ENCODE measurements around the gene ARMC2. TPM values are rescaled to one million over a fixed set of nuclear protein-coding genes. Genes with fewer than 3 reads are reported as not detected.
A peak's percentile ranks its signal among the peaks of the same experiment; 100 is the strongest.

Gene ARMC2
- total and polyA plus RNA-seq, 2 of the 8 experiments (the other 6 are each of a cell fraction or from before 2014, with no cell fraction given) = 1.6 to 4.4 TPM

- Histone ChIP-seq H2AK5ac (ENCODE audit: low read depth, low read length) (no peak overlapping the region), H3K79me1 (ENCODE audit: low read depth, low read length) (no peaks in the 10 kb centered on the region), H3K27me3 (replicated peaks in 1 of 4; ENCODE audit: control insufficient read depth in 3 of 4, extremely low read depth in 1 of 4, insufficient read depth in 3 of 4, low read length in 3 of 4) (no peaks in the 10 kb centered on the region), H3K18ac (ENCODE audit: extremely low read depth, low read length) (no peak overlapping the region), H2BK20ac (ENCODE audit: low read length) (no peak overlapping the region), H2BK15ac (ENCODE audit: low read length) (0 out of 2 replicates have a peak overlapping the region, but pooled peaks have one; percentile 22), H3K27ac (ENCODE audit: low read depth, low read length) (no peak overlapping the region), H2BK120ac (replicated peaks; ENCODE audit: low read depth, low read length) (no peak overlapping the region), H3K9me3 (ENCODE audit: insufficient read depth in 2 of 2, low read depth in 1 of 2, low read length in 1 of 2) (no peaks in the 10 kb centered on the region), H3K23me2 (ENCODE audit: low read depth, low read length) (no peaks in the 10 kb centered on the region), H3K4me1 (replicated peaks in 1 of 4; ENCODE audit: control insufficient read depth in 3 of 4, insufficient read depth in 4 of 4, low read length in 3 of 4) (peaks cover 0 to 8% (median 6%) of the 10 kb centered on the region in 4 experiments; a peak in 6 of 7 replicates), H3K9ac (replicated peaks in 1 of 4; ENCODE audit: extremely low read depth in 1 of 4, low read depth in 3 of 4, low read length in 3 of 4) (no peak overlapping the region), H3K4ac (replicated peaks; ENCODE audit: insufficient read length, low read depth, low read length) (no peak overlapping the region), H3K23ac (ENCODE audit: insufficient read length) (no peak overlapping the region), H2BK5ac (ENCODE audit: low read depth, low read length) (no peak overlapping the region), H3K4me2 (ENCODE audit: insufficient read depth in 1 of 2, low read depth in 2 of 2, low read length in 2 of 2) (no peak overlapping the region), H4K5ac (ENCODE audit: insufficient read length, low read depth, low read length) (no peak overlapping the region), H3K79me2 (ENCODE audit: control insufficient read depth in 1 of 2, insufficient read depth in 2 of 2, low read length in 2 of 2) (no peaks in the 10 kb centered on the region), H3K4me3 (ENCODE audit: extremely low read depth in 1 of 4, insufficient read depth in 2 of 4, low read depth in 3 of 4, low read length in 4 of 4) (no peak overlapping the region), H4K20me1 (replicated peaks in 1 of 2; ENCODE audit: control insufficient read depth in 1 of 2, insufficient read depth in 2 of 2, low read length in 2 of 2) (no peaks in the 10 kb centered on the region), H4K91ac (replicated peaks; ENCODE audit: insufficient read length, low read length) (no peak overlapping the region), H3K56ac (replicated peaks; ENCODE audit: insufficient read length, low read depth, low read length) (no peak overlapping the region), H3K14ac (ENCODE audit: insufficient read length) (no peak overlapping the region), H2AFZ (ENCODE audit: low read length) (peak overlapping the region; percentile 87), H4K8ac (ENCODE audit: extremely low read depth, insufficient read depth, low read length) (no peak overlapping the region; the same call in 1 of the 2 replicates), H2BK12ac (ENCODE audit: low read depth, low read length) (no peak overlapping the region), H3K36me3 (ENCODE audit: control insufficient read depth in 2 of 4, insufficient read depth in 4 of 4, low read length in 3 of 4) (no peaks in the 10 kb centered on the region)
- DNase-seq (ENCODE audit: low read depth in 1 of 2, low spot score in 2 of 2) (no peak), FAIRE-seq (no peak)
- 80% methylated on average over 12 of the region's 12 CpGs; no CpG with 5 or more reads in 1 of the 2 experiments for WGBS, 2 experiments (ENCODE audit: extremely low coverage in 1 of 2, insufficient coverage in 1 of 2, insufficient read length in 1 of 2, insufficient replicate concordance in 2 of 2, low coverage in 1 of 2, low lambda C conversion rate in 2 of 2, missing lambda C conversion rate in 1 of 2)
- TF ChIP-seq EGR1 (IDR thresholded peaks at IDR 0.05; ENCODE audit: borderline replicate concordance, low read depth, low read length) (peak; percentile 33; the same call in 1 of the 2 replicates), POU5F1 (IDR thresholded peaks at IDR 0.05; ENCODE audit: low read depth, low read length) (no peak)
- POLR2A ChIA-PET (ENCODE audit: partially characterized antibody) = interaction anchor here (1.2 kb wide), 1 partner anchor 38 kb away, joined by 3 read pairs; no protein-coding TSS in a partner anchor
- CTCF ChIA-PET (ENCODE audit: partially characterized antibody) = interaction anchor here (1.0 to 4.4 kb wide), 12 partner anchors 8 to 106 kb away, joined by 3 to 50 read pairs (median 6); no protein-coding TSS in a partner anchor
Measured at GRCh38 chr6:108966855-108967755, 118.9 kb downstream of the ARMC2 start.

All from H1 (cell line).